LHCN-M2 (cell line): ENCODE measurements around the gene SH3BGRL2. TPM values are rescaled to one million over a fixed set of nuclear protein-coding genes. Genes with fewer than 3 reads are reported as not detected.
"Not testable (repeated sequence)": the region's sequence is repeated elsewhere in the genome, so short reads cannot be mapped to it uniquely, and the experiment has no call there.

Experiments
- DNase-seq: peaks from one replicate; pipeline ENCODE4 v3.0.0-alpha.2; 2012; ENCODE audit warnings: low read depth
- total RNA-seq: library from RNA; depleted of rRNA; stranded (reverse); fragments of >200 nt; gene quantifications from 2 replicates; pipeline ENCODE4 v1.2.3, GENCODE V29; 2014

SH3BGRL2 gene
- total RNA-seq, 1 experiment from 2014 or later: 1.7 TPM

DNA sequence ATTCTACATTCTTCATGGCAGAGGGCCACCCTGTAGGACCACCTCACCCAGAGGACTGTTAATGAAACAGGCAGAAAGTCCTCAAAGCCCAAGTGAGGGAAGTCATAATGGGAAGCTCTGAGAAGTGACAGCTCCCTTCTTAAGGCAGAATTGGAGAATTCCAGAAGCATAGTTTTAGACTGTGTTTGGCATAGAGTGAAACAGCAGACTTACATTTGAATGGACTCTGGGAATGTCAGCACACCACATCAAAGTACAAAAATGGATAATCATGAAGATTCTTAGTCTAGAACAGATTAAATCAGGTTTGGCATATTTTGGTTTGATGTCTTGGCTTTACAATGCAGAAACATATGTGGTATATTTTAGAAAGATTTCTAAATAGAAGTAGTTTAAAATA, 17.9 kb downstream of the SH3BGRL2 start:
- DNase-seq: no peak

DNA sequence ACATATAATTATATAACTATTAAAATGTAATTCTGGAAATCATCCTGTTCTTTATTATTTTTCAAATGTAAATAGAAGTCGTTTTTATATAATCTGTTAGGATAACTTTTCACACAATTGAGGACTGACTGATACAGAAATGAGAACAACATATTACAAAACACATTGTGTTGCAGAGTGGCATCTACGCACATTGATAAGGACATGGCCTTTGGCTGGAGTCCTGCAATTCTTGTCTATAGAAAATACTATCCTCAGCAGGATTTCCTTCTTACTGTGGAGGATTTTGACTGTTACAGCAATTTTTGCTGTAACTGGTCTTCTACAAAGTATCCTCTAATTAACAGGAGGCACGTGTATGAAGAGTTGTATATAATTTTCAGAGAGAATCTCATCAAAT, 19.8 kb downstream of the SH3BGRL2 start:
- no peak for DNase-seq

DNA sequence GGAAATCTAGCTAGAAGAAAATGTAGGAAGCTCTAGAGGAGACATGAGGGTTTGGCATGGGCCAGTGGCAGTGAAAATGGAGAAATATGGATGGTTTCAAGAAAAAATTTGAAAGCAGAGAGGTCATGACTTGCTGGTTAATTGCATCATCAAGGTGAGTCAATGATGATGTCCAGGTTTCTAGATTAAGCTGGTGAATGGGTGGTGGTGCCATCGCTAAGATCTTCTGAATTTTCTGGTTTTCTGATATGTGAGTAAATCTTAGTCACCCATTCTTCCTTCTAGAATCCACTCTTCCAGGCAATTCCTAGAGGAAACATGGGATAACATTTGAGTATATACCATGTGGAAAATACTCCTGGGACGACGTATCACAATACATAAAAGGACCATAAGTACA, 25.0 kb downstream of the SH3BGRL2 start:
- DNase-seq: no peak

DNA sequence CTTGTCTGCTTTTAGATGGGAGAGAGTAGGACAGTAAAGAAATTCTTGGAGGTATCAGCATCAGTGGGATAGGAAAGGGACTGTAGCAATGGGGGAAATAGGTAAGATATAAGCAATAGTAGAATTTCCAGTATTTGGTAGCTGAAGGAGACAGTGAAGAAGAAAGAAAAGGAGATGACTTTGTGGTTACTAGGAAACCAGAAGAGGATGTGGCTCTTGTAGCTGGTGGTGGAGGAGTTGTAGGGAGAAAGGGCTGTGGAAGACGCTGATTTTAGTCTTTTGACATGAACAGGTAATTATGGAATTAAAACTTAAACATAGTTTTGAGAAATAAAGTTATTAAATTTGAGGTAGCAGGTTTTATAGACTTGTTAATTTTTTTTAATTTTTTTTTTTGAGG, 26.1 kb downstream of the SH3BGRL2 start:
- no peak for DNase-seq

DNA sequence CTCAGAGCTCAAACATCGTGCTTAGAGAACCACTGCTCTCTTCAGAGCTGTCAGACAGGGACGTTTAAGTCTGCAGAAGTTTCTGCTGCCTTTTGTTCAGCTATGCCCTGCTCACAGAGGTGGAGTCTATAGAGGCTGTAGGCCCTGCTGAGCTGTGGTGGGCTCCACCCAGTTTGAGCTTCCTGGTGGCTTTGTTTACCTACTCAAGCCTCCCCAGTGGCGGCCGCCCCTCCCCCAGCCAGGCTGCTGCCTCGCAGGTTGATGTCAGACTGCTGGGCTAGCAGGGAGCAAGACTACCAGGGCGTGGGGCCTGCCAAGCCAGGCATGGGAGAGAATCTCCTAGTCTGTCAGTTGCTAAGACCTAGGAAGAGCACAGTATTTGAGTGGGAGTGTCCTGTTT, 32.5 kb downstream of the SH3BGRL2 start:
- not testable (repeated sequence) for DNase-seq

DNA sequence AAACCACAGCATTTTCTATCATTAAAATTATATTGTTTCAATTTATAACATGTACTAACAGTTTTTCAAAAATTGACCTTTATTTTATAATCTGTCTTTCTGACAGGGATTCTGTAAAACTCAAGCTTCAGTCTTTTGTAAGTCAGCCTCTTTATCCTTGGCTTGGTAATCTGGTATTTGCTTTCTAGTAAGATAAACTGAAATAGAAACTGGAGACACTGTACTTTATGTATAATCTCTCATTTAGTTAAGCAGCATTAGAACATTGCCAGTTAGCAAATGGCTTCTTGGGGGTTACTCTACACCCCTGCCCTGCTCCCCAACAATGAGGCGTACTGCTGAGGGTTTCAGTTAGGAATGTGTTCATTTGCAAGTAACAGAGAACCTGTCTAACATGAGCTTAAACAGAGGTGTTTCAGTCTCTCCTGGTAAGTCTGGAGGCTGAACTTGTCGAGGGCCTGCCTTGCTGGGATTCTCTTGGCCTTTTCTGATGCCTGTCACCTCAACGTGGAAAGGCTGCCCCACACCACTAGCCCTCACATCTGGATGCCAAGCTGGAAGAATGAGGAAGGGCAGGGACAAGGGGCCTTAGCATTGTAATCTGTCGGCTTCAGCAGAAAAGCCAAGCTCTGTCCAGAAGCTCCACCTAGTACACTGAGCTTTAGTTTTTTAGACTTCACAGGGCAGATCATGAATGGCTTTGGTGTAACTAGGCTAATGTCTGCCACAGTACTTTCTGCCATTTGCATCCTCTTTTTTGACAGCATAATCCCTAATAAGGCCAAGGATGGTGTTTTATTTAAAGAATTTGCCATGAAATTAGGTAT, 34.8 kb downstream of the SH3BGRL2 start:
- no peak for DNase-seq

DNA sequence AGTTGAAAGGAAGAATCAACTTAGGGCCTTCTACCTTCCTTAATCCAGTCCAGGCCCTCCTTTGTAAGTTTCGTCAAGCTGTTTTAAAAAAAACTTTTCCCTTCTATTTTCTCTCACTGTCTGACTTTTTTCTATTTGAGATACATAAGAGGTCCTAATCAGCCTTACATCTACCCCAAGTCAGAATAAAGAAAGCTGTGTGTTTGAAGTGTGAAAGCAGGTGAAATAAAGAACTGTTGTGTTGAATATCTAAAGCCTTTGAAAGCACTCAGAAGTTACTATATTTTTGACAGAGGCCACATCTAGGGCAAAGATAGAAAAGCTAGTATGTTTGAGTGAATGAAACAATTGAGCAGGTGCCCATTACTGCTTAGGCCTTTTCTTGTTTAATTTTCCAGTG, 35.5 kb downstream of the SH3BGRL2 start:
- DNase-seq: no peak

DNA sequence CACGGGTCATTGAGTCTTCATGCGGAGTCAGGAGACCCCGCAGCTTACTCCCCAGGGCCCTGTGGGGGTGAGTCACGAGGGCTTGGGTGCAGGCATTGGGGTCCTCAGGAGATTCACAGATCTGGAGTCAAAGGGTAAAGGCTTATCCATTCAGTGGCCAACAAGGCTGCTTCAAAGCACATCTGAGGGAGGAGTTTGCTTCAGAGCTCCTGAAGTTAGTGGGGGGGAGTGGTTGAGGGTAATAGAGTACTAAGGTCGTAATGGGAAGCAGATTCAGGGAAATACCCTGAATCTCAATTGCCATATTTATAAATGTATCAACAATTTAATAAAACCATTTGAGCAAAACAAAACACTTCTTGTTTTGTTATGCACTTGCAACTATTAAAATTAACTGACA, 37.3 kb downstream of the SH3BGRL2 start:
- no peak for DNase-seq

DNA sequence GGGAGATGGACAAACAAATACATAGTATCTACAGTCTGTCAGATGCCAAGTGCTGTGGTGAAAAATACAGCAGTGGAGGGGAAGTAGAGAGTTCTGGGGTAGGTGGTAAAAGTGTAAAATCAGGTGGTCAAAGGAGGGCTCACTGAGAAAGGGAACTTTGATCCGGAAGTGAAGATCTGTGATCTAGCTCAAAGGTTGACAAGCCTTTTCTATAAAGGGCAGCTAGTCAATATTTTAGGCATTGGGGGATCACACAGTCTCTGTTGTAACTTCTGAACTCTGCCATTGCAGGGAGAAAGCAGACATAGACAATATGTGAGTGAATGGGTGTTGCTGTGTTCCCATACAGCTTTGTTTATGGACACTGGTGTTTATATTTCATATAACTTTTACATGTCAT, 38.6 kb downstream of the SH3BGRL2 start:
- no peak for DNase-seq

DNA sequence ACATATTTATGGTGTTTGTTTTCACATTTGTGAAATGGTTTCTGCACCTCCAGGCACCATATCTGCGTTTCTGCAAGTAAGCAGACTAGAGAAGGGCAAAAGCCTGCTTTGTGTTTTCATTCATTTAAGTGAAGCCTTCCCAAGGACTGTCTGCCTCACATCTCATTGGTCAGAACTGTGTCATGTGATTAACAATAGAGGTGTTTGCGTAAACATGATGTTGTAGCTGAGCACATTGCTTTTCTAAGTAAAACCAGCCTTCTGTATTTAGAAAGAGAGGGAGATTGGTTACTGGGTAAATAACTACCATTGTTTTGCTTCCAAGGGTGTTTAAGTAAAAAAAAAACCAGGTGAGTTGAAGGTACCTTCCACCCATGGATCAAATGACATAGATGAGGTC, 39.7 kb downstream of the SH3BGRL2 start:
- DNase-seq: no peak

DNA sequence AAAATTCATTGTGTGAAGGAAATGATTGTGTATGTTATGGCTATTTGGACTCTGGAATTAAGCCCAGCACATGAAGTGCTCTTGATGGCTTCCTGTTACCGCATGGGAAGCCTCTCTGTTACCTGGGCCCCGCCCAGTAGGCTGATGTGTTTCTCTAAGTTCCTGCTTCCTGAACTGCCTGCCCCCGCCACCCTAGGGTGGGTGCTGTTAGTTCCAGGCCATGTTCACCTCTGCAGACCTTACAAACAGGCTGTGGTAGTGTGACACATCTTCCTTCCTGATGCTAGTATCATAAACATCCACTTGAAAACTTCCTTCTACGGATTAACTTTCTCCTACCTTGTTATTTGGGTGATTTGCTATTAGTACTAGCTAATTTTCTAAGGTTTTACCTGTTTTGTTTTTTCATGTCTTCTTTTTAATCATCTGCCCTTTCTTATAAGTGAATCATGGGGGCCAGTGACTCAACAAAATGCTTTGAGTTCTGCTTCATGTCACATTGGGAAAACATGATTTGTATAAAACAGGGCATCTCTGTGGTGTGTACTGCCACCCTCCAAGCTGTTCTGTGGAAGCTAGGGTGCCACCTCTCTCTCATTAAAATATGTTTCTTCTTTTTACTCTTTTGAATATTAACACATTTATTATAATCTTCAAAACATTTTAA, 40.6 kb downstream of the SH3BGRL2 start:
- peak; percentile 29 for DNase-seq

DNA sequence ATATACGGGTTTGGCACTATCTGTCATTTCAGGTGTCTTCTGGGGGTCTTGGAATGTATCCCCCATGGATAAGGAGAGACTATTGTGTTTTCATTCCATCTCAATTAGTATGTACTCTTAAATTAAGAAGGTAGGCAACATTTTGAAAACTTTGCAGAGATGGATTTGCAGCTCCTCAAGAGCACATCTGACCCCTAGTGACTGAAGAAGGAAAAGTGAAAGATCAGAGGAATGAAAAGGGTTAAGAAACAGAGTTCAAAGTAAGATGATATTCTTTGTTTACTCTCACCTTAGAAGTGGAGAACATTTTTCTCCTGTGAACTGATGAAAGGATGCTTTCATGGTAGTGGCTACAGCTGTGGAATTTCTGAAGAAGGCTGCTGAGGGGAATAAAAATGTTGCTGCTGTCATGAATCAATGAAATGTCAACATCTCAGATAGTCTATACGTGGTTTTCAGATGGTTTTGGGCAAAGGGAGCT, 41.5 kb downstream of the SH3BGRL2 start:
- peak; percentile 41 for DNase-seq

DNA sequence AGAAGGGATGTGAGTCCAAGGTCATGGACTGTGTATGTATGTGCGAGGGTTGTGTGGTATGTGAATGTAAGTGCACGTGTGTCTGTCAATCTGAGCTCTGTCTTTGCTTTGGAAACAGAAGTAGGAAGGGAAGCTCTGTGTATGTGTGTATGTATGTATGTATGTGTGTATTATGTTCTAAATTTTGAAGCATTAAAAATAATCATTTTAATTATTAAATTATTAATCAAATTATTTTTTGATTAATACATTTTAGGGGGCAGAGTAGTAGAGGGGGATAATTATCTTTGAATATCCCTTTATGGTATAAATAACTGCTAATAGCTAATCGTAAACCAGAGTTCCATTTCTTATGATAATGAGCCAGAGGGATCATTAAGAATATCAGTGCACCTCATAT, 42.8 kb downstream of the SH3BGRL2 start:
- no peak for DNase-seq

DNA sequence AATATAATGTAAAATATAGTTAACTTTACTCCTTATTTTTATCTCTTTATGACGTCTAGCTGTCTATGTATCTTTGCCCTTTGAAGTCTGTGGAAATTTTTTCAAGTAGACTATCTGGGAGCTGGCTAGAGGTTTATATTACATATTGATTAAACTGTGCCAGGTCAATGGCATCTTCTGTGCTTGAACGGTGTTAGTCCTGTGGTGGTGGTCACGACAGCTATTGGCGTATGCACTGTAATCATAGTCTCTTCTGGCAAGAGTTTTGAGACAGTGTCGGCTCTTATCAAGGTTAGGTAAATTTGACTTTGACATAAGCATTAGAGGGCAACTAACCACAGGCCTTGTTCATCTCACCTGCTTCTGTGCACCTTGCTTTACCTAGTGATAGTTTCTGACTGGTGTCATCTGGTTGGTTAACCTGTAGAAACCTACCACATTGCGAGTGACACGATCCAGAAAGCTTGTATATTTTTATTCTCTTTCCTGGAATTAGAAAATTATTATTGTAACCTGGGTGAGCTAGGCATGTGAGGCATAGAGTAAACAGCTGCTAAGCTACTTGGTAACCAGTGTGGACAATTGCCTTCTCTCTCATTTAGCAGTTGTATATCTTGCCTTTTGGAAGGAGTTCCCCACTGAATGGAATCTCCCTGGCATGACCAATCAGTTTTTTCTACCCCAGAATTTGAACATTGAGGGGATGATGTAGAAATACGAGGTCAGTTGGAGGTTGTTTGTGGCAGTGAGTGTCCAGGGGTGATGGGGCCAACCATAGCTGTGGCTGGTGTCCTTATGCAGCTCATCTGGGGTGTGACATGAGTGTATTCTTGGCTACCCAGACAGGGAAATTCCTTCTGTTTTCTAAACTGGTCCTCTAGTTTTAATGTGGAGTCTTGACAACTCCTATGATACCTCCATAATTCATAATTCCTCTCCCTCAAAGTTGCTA, 45.9 kb downstream of the SH3BGRL2 start:
- no peak for DNase-seq

DNA sequence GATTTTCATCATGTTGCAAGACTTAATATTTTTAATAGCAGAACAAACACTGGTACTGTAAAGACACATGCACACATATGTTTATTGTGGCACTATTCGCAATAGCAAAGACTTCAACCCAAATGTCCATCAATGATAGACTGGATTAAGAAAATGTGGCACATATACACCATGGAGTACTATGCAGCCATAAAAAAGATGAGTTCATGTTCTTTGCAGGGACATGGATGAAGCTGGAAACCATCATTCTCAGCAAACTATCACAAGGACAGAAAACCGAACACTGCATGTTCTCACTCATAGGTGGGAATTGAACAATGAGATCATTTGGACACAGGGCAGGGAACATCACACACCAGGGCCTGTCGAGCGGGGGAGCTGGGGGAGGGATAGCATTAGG, 51.6 kb downstream of the SH3BGRL2 start:
- not testable (repeated sequence) for DNase-seq

DNA sequence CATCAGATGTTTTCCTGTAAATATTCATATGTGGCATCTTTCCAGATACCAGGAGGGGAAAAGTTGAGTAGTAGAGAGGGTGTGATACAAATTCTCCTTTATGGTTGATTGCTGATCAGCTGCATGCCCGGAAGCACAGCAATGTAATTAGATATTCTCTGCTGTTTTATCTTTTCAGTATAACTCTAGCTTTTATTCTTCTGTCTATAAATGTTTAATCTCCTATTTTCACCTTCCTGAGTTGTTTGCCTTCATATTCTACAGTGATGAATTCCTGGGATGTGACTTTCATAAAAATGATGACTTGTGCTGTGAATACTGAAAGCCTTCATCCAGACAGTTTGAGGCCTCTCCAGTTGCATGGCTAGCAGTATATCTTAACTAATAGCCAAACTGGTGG, 53.7 kb downstream of the SH3BGRL2 start:
- no peak for DNase-seq

DNA sequence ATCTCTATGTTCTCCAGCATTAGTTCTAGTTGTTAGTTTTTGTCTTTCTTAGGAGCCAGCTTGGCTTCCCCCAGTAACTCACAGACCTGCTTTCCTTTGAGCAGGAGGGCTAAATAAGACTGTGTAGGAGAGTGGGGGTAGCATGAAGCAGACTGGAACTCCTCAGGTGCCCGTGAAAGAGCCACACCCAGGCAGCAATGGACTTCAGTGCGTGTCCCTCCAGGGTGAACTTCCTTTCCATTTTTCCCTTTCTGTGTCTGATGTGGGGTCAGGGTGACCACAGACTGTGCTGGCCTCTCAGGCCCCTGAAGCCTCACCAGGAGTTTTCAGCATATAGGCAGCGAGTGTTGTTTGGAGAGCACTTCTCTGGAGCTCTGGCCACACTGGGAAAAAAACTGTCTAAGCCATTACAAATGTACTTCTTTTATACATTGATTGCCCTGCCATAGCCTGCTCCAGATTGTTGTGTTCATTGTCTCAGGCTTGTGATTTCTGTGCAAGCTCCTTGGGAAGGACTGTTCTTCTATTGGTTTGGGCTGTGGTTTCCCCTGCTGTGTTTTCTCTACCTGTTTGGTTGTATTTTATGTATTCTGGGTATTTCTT, 55.7 kb downstream of the SH3BGRL2 start:
- DNase-seq: no peak

DNA sequence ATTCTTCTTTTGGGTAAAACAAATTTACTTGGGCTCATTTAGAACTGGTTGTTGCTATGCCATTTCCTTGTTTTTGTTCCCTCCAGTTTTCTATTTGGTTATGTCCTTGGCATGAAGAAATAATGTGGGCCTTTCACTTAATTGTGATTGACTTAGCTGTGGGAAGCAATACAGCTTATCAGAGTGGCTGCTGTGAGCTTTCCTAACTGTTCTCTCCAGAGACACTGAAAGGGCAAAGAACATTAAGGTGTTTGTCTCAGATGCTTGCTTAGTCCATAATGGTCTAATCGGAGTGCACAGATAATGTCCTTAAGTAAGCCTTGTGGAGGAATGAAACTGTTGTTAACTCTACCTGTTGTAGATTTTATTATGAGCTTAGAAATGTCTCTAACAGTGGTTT, 56.6 kb downstream of the SH3BGRL2 start:
- DNase-seq: no peak

DNA sequence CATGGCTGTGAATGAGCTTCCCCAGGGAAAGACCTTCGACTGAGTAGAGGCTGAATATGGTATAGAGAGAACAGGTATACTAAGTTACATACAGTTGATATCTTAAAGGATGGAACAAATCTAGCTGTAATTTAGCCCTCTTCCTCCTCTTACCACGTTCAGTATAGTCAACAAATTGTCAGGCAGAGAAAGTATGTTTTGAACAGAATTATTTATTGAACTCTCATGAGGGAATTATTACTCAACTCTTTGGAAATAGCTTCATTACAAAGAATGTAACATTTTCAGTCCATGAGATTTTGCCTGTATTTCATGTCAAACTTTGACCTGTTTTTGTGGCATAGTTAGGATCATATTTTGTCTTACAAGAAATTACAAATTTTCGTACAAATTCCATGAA, 63.0 kb downstream of the SH3BGRL2 start:
- DNase-seq: no peak

DNA sequence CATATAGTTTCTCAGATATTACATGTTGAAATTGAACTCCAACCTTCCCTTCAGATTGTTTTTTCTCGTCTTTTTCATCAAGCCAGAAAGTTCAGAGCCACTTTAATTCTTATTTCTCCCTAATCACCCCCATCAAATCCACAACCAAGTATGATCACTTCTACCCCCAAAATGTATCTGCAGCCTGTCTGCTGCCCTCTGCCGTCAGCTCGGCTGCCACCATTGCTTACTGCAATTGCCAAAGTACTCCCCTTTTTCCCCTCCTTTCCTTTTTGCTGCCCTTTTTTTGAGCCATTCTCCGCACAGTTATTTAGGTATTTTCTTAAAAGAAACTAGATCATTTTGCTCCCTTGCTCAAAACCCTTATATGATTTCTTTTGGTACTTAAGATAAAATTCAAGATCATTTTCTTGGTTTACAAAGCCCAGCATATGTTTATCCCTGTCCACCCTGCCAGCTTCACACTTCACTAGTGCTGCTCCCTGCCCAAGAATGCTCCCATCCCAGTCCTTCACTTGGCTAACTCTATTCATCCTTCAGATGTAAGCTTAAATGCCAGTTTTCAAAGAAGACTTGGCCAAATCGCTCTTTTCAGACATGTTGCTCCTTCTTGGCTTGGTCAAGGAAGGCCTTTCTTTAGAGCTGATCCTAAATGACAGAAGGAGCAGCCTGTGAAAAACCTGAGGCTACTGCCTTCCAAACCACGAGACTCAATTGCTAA, 63.7 kb downstream of the SH3BGRL2 start:
- DNase-seq: no peak

DNA sequence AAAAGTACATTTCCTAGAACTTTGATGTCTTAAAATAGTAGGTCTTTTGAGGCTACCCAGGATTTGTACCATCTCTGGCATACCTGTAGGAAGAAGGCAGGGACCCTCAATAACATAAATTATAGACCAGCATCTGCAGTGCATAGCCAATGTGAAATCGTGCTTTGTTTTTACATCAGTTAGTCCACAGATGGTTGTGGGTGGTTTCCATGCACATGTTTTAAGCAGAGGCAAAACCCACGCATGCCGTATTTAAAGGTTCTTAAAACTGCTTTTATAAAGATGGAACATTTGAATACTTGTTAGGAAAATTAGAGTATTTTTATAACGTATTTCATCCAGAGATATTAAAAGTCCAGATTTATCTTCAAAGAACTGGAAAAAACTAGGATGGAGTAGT, 66.3 kb downstream of the SH3BGRL2 start:
- DNase-seq: no peak
